Adrenal gland (tissue), 12 donors: ENCODE data around the gene HECW1. TPM values are rescaled to one million over a fixed set of nuclear protein-coding genes. Genes with fewer than 3 reads are reported as not detected.

Experiments
- DNase-seq, 7 donors: peaks; one replicate each; pipeline ENCODE4 v3.0.0-alpha.2; 2019 to 2020
- H3K27ac ChIP-seq, 5 donors: fragments of 200-600 bp; sonication (generic) in 4 of 5; 1 replicate in 3 of 5; 2 replicates in 2 of 5; pipeline versions ENCODE4 v1.5.1 to v1.8.0; 2016 to 2020; ENCODE audit warnings: mild to moderate bottlenecking in 1 of 5
- H3K27me3 ChIP-seq: fragments of 200-600 bp; 2 replicates; pipeline ENCODE4 v1.8.0; 2021
- H3K36me3 ChIP-seq, 2 donors: fragments of 200-600 bp; replicated peaks in 1 of 2; 1 replicate in 1 of 2; 2 replicates in 1 of 2; pipeline versions ENCODE4 v1.5.1 to v1.8.0; 2018 to 2022
- H3K4me1 ChIP-seq, 2 donors: fragments of 200-600 bp; replicated peaks in 1 of 2; 1 replicate in 1 of 2; 2 replicates in 1 of 2; pipeline versions ENCODE4 v1.5.1 to v1.8.0; 2018 to 2021
- H3K4me3 ChIP-seq, 4 donors: fragments of 200-600 bp; sonication (generic) in 3 of 4; one replicate each; pipeline ENCODE4 v1.5.1; 2016 to 2018
- H3K9me3 ChIP-seq, 3 donors: fragments of 200-600 bp; sonication (generic) in 1 of 3; replicated peaks in 1 of 3; 1 replicate in 2 of 3; 2 replicates in 1 of 3; pipeline versions ENCODE4 v1.5.1 to v1.8.0; 2016 to 2021
- POLR2A ChIP-seq, 2 donors: fragments of 450-650 bp; IDR thresholded peaks; one replicate each; pipeline ENCODE4 v1.6.1; 2017; ENCODE audit warnings: antibody characterized with exemption in 2 of 2, mild to moderate bottlenecking in 2 of 2, moderate library complexity in 1 of 2
- WGBS, 4 donors: extraction: QIAGEN DNeasy Blood & Tissue Kit in 2 of 4; methylation state at CpG; one replicate each; pipeline versions ENCODE4 v1.1.5 to v1.1.7; 2013 to 2017; 5-methylcytosine and 5-hydroxymethylcytosine counted together
- intact Hi-C, 2 donors: fragments of 100-400 bp; cut with DNase I; formaldehyde crosslinking; loops; one replicate each; pipeline versions ENCODE4 v1.14.1 to v1.15.0; 2022 to 2023
- polyA plus RNA-seq, 3 donors: library from polyadenylated mRNA; stranded (reverse); fragments of 200-250 nt in 2 of 3; fragments of 350-450 nt in 1 of 3; fragmentation: Illumina TruSeq in 1 of 3; extraction: RNeasy Lipid Tissue Mini Kit (QIAGEN cat#74804) in 1 of 3; gene quantifications; one replicate each; pipeline ENCODE4 v1.2.3, GENCODE V29; 2013 to 2014
- total RNA-seq, 9 donors: library from RNA; depleted of rRNA in 4 of 9; stranded (reverse); fragments of >200 nt in 4 of 9; fragments of 120-200 nt in 1 of 9; fragmentation: NEBNext Ultra II Directional in 1 of 9; extraction: Animal tissue kit (Norgen Biotek cat#: 25700) in 1 of 9; gene quantifications; one replicate each; pipeline versions ENCODE4 v1.1.0 to v1.2.4, GENCODE V29; 2013 to 2023
- TF ChIP-seq, protein P1 (sequence below), 6 experiments: fragments of 450-650 bp in 4 of 6; fragments of 200-600 bp in 2 of 6; sonication (generic) in 1 of 6; IDR thresholded peaks; 1 replicate in 5 of 6; 2 replicates in 1 of 6; pipeline versions ENCODE4 v1.5.1 to v1.8.0; 2016 to 2021; ENCODE audit warnings: antibody characterized with exemption in 6 of 6, mild to moderate bottlenecking in 2 of 6, moderate library complexity in 1 of 6
- donor health status: healthy with polysubstance abuse.
- donor health status: Bipolar disorder and iron deficiency.
- donor health status: DM: yes; HTN: yes; CAD: no.
- donor health status: DM: no; HTN: no; CAD: no.
- donor health status: DM: no; HTN: no; CAD: no.
- donor health status: DM: yes; HTN: yes; CAD: no.

The HECW1 gene
- total and polyA plus RNA-seq, 12 donors, result under 0.01 to 3.2 (median 0.06) TPM; not detected in 4

DNA sequence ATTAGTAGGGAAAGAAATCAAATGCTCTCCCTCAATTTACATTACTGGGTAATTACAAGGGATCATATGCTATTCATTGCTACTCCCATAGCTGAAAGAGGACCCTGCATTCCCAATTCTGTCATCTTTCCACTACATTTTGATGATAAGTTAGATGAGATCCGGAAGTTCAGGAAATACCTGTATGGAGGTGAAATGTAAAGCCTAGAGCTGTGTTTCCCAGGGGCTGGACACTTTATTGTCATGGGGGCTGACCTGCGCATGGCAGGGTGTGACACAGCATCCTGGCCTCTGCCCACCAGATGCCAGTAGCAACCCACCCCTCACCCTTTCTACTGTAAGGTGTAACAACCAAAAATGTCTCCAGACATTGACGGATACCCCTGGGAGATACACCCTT is 56.6 kb downstream of the HECW1 start:
- intact Hi-C loops, result no loop called here

GRCh38 chr7:43170571-43170970 is 58.1 kb downstream of the HECW1 start:
- Histone ChIP-seq H3K9me3 (no peaks in the 10 kb centered on the region), H3K36me3 (no peaks in the 10 kb centered on the region), H3K4me3 (no peak overlapping the region), H3K4me1 (no peaks in the 10 kb centered on the region), H3K27me3 (no peaks in the 10 kb centered on the region), H3K27ac (no peak overlapping the region)
- no peak for TF ChIP-seq POLR2A (IDR thresholded peaks at IDR 0.05)
- TF ChIP-seq, protein P1, sequence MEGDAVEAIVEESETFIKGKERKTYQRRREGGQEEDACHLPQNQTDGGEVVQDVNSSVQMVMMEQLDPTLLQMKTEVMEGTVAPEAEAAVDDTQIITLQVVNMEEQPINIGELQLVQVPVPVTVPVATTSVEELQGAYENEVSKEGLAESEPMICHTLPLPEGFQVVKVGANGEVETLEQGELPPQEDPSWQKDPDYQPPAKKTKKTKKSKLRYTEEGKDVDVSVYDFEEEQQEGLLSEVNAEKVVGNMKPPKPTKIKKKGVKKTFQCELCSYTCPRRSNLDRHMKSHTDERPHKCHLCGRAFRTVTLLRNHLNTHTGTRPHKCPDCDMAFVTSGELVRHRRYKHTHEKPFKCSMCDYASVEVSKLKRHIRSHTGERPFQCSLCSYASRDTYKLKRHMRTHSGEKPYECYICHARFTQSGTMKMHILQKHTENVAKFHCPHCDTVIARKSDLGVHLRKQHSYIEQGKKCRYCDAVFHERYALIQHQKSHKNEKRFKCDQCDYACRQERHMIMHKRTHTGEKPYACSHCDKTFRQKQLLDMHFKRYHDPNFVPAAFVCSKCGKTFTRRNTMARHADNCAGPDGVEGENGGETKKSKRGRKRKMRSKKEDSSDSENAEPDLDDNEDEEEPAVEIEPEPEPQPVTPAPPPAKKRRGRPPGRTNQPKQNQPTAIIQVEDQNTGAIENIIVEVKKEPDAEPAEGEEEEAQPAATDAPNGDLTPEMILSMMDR (IDR thresholded peaks at IDR 0.05), result no peak
- WGBS, 4 donors, result 23 to 34% (median 32%) methylated on average over 3 of the region's 3 CpGs
- intact Hi-C loops, result no loop called here
- no peak for DNase-seq

More for the DNA sequence above, 56.6 kb downstream of the HECW1 start:
- TF ChIP-seq, protein P1 (IDR thresholded peaks at IDR 0.05), result no peak
- TF ChIP-seq POLR2A (IDR thresholded peaks at IDR 0.05), result no peak
- Histone ChIP-seq H3K4me3 (no peak overlapping the region), H3K4me1 (peaks cover 3 to 10% of the 10 kb centered on the region in 2 donors), H3K27ac (no peak overlapping the region), H3K36me3 (no peaks in the 10 kb centered on the region), H3K9me3 (no peaks in the 10 kb centered on the region), H3K27me3 (no peaks in the 10 kb centered on the region)
- WGBS, 4 donors, result 84 to 100% (median 90%) methylated on average over 2 to 3 of the region's 3 CpGs
- DNase-seq, result no peak

DNA sequence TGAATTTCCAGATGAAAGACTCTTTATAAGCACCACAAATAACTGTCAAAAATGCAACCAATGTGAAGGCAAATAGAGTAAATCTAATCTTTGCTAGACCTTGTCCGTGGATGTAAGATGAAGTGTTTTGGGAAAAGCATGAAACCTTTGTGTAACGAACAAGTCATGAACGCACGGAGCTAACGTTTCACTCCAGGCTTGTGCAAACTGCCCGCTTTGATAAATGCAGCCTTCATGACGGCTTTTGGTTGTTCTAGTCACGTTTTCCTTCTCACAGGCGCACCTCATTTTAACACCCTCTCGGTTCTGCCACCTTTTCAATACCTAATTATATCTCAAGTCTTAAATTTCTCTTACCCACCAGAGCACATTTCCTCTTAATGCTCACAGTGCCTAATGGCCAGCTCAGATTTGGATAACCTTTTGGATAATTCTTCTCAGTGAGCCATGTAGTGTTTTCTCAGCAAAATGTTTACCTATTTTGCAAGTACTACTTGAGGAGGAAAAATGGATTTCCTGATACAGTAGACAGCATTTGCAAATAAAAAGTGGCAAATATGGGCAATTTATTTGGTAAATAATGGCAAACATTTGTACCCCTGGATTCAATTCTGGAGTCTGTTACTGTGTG is 63.2 kb downstream of the HECW1 start:
- no peaks in the 10 kb centered on the region for H3K9me3 ChIP-seq
- no peak overlapping the region for H3K27ac ChIP-seq
- intact Hi-C loops, result no loop called here
- no peaks in the 10 kb centered on the region for H3K4me1 ChIP-seq
- DNase-seq, result no peak
- 78 to 87% (median 82%) methylated on average over 10 of the region's 10 CpGs for WGBS, 4 donors
- TF ChIP-seq, protein P1 (IDR thresholded peaks at IDR 0.05), result no peak
- TF ChIP-seq POLR2A (IDR thresholded peaks at IDR 0.05), result no peak
- H3K27me3 ChIP-seq, result no peaks in the 10 kb centered on the region
- no peaks in the 10 kb centered on the region for H3K36me3 ChIP-seq
- H3K4me3 ChIP-seq, result no peak overlapping the region

DNA sequence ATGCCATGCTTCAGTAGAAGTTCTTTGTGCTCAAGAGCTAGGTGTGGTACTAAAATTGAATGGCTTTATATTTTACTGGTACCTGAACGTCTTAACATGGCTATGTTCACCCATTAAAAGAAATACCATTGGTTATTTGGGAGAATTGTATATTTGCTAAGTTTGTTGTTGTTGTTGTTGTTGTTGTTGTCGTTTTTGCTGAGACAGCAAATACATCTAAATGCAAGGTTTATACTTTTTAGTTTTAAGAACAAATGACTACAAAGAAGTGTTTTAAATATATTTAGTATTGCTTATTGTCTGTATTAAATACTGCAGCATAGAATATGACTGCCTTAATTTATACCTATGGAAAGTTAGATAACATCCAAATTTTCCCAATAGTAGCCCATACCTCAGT is 66.9 kb downstream of the HECW1 start:
- H3K36me3 ChIP-seq, result no peaks in the 10 kb centered on the region
- no peaks in the 10 kb centered on the region for H3K9me3 ChIP-seq
- no peak overlapping the region for H3K4me3 ChIP-seq
- TF ChIP-seq, protein P1 (IDR thresholded peaks at IDR 0.05), result no peak
- no peak for TF ChIP-seq POLR2A (IDR thresholded peaks at IDR 0.05)
- no peak for DNase-seq
- H3K27ac ChIP-seq, result no peak overlapping the region
- no peaks in the 10 kb centered on the region for H3K4me1 ChIP-seq
- 49 to 67% (median 57%) methylated on average over 2 of the region's 2 CpGs for WGBS, 4 donors
- no peaks in the 10 kb centered on the region for H3K27me3 ChIP-seq
- intact Hi-C loops, result no loop called here
